ENCODE measurements around the gene RECK. TPM values are rescaled to one million over a fixed set of nuclear protein-coding genes. Genes with fewer than 3 reads are reported as not detected.
"Not testable (repeated sequence)": the region's sequence is repeated elsewhere in the genome, so short reads cannot be mapped to it uniquely, and the experiment has no call there.

The RECK gene
- polyA plus RNA-seq: 10 to 100 TPM in 2 of 3 donors, 1 to 10 TPM in 1; 7.8 to 14.4 (median 13.8) TPM

GRCh38 chr9:36036780-36037548 is at the start of gene RECK:
Gene RECK, plus strand, starts transcription at chr9:36036913. Its CDS starts 86 bp downstream, at chr9:36036999.
- Mint-ChIP-seq H3K27ac (peak within 1 kb of the TSS in 5 of 6 donors; percentile 2 to 88 (median 70)), H3K36me3 (no peaks in the 10 kb centered on the region), H3K4me3 (peak within 1 kb of the TSS; percentile 80 to 96 (median 92)), H3K4me1 (peaks cover 25 to 26% of the 10 kb centered on the region in 2 donors), H3K27me3 (ENCODE audit: low read depth in 3 of 3) (peaks cover 0 to 3% (median 2%) of the 10 kb centered on the region in 3 donors), H3K9me3 (no peaks in the 10 kb centered on the region)
- DNase-seq: peak; percentile 78 to 81 (median 80)

DNA sequence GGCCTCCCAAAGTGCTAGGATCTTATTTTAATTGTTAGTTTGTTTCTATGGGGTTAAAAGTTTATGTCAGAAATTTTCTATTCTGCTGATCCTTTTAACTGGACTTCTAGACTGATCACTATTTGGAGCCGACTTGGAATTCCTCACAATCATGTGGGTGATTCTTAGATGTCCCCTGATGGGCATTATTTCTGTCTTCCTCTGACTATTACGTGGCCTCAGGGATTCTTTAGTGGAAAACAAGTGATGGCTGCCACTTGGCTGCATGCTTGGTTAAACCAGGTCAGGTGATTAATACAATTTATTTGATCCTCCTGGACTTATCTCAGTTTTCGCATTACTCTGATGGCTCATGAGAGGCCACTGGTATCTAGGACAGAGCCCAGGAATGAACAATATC is 46.6 kb upstream of the RECK start:
- Mint-ChIP-seq H3K9me3 (no peaks in the 10 kb centered on the region), H3K27me3 (ENCODE audit: low read depth in 3 of 3) (peaks cover 3 to 7% (median 3%) of the 10 kb centered on the region in 3 donors), H3K4me3 (no peak overlapping the region), H3K27ac (no peak overlapping the region), H3K36me3 (no peaks in the 10 kb centered on the region), H3K4me1 (peaks cover 0 to 2% of the 10 kb centered on the region in 2 donors)
- no peak for DNase-seq

GRCh38 chr9:35993136-35993535 is 43.6 kb upstream of the RECK start:
- not testable (repeated sequence) for H3K27ac Mint-ChIP-seq; H3K36me3 Mint-ChIP-seq; H3K27me3 Mint-ChIP-seq (ENCODE audit: low read depth in 3 of 3); H3K9me3 Mint-ChIP-seq; DNase-seq; H3K4me3 Mint-ChIP-seq; H3K4me1 Mint-ChIP-seq

- Mint-ChIP-seq H3K4me3 (no peak overlapping the region), H3K4me1 (peaks cover 0 to 2% of the 10 kb centered on the region in 2 donors), H3K9me3 (peaks cover 0 to 18% (median 7%) of the 10 kb centered on the region in 6 donors), H3K27ac (no peak overlapping the region), H3K36me3 (peaks cover 0 to 8% (median 4%) of the 10 kb centered on the region in 3 donors), H3K27me3 (ENCODE audit: low read depth in 3 of 3) (peaks cover 0 to 7% (median 6%) of the 10 kb centered on the region in 3 donors)
- DNase-seq: no peak
Measured at GRCh38 chr9:35993976-35994720, 42.6 kb upstream of the RECK start.

GRCh38 chr9:35994959-35995358 is 41.8 kb upstream of the RECK start:
- Mint-ChIP-seq H3K4me1 (peaks cover 0 to 2% of the 10 kb centered on the region in 2 donors), H3K36me3 (peaks cover 0 to 8% (median 4%) of the 10 kb centered on the region in 3 donors), H3K27ac (no peak overlapping the region), H3K4me3 (no peak overlapping the region), H3K9me3 (peaks cover 0 to 18% (median 7%) of the 10 kb centered on the region in 6 donors), H3K27me3 (ENCODE audit: low read depth in 3 of 3) (peaks cover 0 to 7% (median 6%) of the 10 kb centered on the region in 3 donors)
- DNase-seq: no peak

- no peak for DNase-seq
- peaks cover 0 to 8% (median 4%) of the 10 kb centered on the region in 3 donors for H3K36me3 Mint-ChIP-seq
- peaks cover 0 to 18% (median 7%) of the 10 kb centered on the region in 6 donors for H3K9me3 Mint-ChIP-seq
- no peak overlapping the region for H3K27ac Mint-ChIP-seq
- H3K4me3 Mint-ChIP-seq: no peak overlapping the region
- peaks cover 2 to 7% (median 6%) of the 10 kb centered on the region in 3 donors for H3K27me3 Mint-ChIP-seq (ENCODE audit: low read depth in 3 of 3)
- H3K4me1 Mint-ChIP-seq: no peaks in the 10 kb centered on the region
Measured at GRCh38 chr9:35996358-35996970, 40.2 kb upstream of the RECK start.

- H3K36me3 Mint-ChIP-seq; DNase-seq; H3K4me1 Mint-ChIP-seq; H3K27ac Mint-ChIP-seq; H3K27me3 Mint-ChIP-seq (ENCODE audit: low read depth in 3 of 3); H3K4me3 Mint-ChIP-seq: not testable (repeated sequence)
- peaks cover 0 to 18% (median 7%) of the 10 kb centered on the region in 6 donors for H3K9me3 Mint-ChIP-seq
Measured at GRCh38 chr9:35997016-35997415, 39.7 kb upstream of the RECK start.

- H3K4me3 Mint-ChIP-seq: no peak overlapping the region
- H3K4me1 Mint-ChIP-seq: no peaks in the 10 kb centered on the region
- H3K9me3 Mint-ChIP-seq: peaks cover 0 to 18% (median 7%) of the 10 kb centered on the region in 6 donors
- H3K36me3 Mint-ChIP-seq: peaks cover 0 to 8% (median 4%) of the 10 kb centered on the region in 3 donors
- peaks cover 2 to 11% (median 7%) of the 10 kb centered on the region in 3 donors for H3K27me3 Mint-ChIP-seq (ENCODE audit: low read depth in 3 of 3)
- DNase-seq: no peak
- H3K27ac Mint-ChIP-seq: no peak overlapping the region
Measured at GRCh38 chr9:35998333-35998732, 38.4 kb upstream of the RECK start.

DNA sequence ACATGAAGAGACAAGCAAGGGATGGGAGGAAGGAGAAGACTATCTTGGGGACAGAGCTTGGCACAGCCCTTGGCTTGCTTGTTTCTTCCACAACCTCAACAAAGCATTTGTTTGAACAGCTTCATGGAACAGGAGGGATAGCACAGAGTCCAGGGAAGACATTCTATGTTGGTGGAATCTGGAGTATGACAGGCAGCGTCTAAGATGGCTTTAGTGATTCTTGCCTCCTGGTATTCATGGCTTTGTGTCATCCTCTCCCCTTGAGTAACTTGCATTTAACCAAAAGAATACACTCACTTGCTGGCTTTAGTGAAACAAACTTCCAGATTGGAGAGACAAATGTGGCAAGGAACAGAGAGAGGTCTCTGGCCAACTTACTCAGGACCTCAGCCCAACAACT is 30.8 kb upstream of the RECK start:
- Mint-ChIP-seq H3K4me1 (peaks cover 1 to 5% of the 10 kb centered on the region in 2 donors), H3K4me3 (no peak overlapping the region), H3K36me3 (no peaks in the 10 kb centered on the region), H3K27ac (no peak overlapping the region), H3K27me3 (ENCODE audit: low read depth in 3 of 3) (peaks cover 4 to 29% (median 5%) of the 10 kb centered on the region in 3 donors), H3K9me3 (peaks cover 0 to 2% (median 0%) of the 10 kb centered on the region in 6 donors)
- DNase-seq: no peak

DNA sequence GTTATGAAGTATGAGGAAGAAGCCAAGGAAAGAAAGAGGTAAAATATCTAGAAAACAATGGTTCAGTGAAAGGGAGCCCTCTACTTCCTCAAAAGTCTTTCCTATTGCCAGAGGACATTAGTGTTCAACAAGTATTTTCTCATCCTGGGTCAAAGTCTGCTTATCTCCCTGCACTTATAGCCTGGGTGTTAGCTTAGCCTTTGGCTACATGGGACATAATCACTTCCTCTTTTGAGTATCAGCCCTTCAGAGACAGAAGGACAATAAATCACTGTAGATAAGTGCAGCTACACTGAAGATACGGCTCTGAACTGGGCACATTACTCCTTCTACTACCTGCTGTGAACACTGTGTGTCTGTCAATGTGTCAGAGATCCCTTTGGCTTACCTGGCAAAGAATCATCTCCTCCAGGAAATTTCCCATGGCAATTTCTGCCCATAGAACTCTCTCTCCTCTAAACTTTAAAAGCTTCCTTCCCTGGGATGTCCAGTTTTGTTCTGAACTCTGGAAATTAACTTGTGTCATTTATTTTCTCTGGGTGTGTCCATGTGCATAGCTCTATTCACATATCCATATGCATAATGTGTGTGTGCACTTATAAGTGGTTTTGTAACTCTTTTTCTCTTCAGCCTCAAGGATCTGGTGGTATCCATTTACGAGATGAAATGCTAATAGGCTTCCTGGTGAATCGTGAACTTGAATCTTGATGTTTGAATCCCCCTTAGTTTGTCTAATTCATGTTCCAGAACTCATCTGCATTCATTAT is 30.0 kb upstream of the RECK start:
- Mint-ChIP-seq H3K9me3 (peaks cover 0 to 2% (median 0%) of the 10 kb centered on the region in 6 donors), H3K4me1 (peaks cover 1 to 5% of the 10 kb centered on the region in 2 donors), H3K4me3 (no peak overlapping the region), H3K27ac (no peak overlapping the region), H3K36me3 (no peaks in the 10 kb centered on the region), H3K27me3 (ENCODE audit: low read depth in 3 of 3) (peaks cover 1 to 33% (median 9%) of the 10 kb centered on the region in 3 donors)
- DNase-seq: no peak

- Mint-ChIP-seq H3K4me1 (peaks cover 1 to 5% of the 10 kb centered on the region in 2 donors), H3K4me3 (no peak overlapping the region), H3K27me3 (ENCODE audit: low read depth in 3 of 3) (peaks cover 1 to 31% (median 9%) of the 10 kb centered on the region in 3 donors), H3K27ac (no peak overlapping the region), H3K36me3 (no peaks in the 10 kb centered on the region), H3K9me3 (peaks cover 0 to 2% (median 0%) of the 10 kb centered on the region in 6 donors)
- no peak for DNase-seq
Measured at GRCh38 chr9:36007316-36007708, 29.4 kb upstream of the RECK start.

- H3K36me3 Mint-ChIP-seq: no peaks in the 10 kb centered on the region
Measured at GRCh38 chr9:36007852-36008251, 28.9 kb upstream of the RECK start.

GRCh38 chr9:36008774-36009300 is 27.9 kb upstream of the RECK start:
- H3K27ac Mint-ChIP-seq: no peak overlapping the region
- no peak overlapping the region for H3K4me3 Mint-ChIP-seq
- H3K9me3 Mint-ChIP-seq: peaks cover 0 to 2% (median 0%) of the 10 kb centered on the region in 6 donors
- no peaks in the 10 kb centered on the region for H3K36me3 Mint-ChIP-seq
- peaks cover 1 to 30% (median 8%) of the 10 kb centered on the region in 3 donors for H3K27me3 Mint-ChIP-seq (ENCODE audit: low read depth in 3 of 3)
- DNase-seq: peak; percentile 13 to 71 (median 63)
- peaks cover 1 to 5% of the 10 kb centered on the region in 2 donors for H3K4me1 Mint-ChIP-seq

More at GRCh38 chr9:36007852-36008251, 28.9 kb upstream of the RECK start:
- no peak for DNase-seq
- no peak overlapping the region for H3K4me3 Mint-ChIP-seq
- peaks cover 1 to 5% of the 10 kb centered on the region in 2 donors for H3K4me1 Mint-ChIP-seq
- peaks cover 0 to 2% (median 0%) of the 10 kb centered on the region in 6 donors for H3K9me3 Mint-ChIP-seq
- H3K27me3 Mint-ChIP-seq (ENCODE audit: low read depth in 3 of 3): peaks cover 1 to 31% (median 9%) of the 10 kb centered on the region in 3 donors
- no peak overlapping the region for H3K27ac Mint-ChIP-seq

Measured in immature natural killer cell (primary cell).